Measurements from ENCODE around the gene C1QTNF1.

DNA sequence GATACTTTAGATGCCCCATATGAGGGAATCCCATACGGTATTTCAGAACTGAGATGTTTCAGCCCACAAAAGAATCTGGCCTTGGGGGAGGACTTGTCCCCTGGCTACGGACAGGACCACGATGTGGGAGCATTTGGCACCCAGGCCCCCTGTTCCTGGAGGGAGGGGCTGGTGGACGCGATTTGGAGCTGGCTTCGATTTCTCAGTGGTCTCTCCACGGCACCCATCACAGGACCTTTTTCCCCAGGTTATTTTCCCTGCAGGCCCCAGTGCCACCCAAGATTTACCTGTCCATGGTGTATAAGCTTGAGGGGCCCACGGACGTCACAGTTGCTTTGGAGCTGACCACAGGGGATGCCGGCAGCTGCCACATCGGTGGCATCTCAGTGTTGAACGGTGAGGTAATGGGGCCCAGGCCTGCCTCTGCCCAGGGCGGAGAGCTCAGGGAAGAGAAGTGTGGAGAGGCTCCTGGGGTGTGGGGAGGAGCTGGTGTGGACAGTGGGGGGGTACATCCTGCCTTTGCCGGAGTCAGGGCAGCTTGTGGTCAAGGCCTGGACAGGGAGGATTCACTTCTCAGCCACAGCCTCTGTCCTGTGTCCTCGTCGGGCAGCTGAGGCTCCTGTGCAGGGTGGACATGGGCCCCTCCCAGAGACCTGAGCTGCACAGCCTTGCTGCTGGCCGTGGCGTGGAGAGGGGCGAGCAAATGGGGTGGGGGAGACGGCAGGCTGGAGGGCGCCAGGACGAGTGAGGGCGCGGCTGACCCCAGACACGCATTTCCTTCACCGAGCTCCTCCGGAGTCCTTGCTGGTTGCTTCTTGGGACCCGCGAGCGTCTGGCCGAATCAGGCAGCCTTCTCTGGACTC, 60.6 kb downstream of the C1QTNF1 start:
- TF ChIP-seq, protein P1, sequence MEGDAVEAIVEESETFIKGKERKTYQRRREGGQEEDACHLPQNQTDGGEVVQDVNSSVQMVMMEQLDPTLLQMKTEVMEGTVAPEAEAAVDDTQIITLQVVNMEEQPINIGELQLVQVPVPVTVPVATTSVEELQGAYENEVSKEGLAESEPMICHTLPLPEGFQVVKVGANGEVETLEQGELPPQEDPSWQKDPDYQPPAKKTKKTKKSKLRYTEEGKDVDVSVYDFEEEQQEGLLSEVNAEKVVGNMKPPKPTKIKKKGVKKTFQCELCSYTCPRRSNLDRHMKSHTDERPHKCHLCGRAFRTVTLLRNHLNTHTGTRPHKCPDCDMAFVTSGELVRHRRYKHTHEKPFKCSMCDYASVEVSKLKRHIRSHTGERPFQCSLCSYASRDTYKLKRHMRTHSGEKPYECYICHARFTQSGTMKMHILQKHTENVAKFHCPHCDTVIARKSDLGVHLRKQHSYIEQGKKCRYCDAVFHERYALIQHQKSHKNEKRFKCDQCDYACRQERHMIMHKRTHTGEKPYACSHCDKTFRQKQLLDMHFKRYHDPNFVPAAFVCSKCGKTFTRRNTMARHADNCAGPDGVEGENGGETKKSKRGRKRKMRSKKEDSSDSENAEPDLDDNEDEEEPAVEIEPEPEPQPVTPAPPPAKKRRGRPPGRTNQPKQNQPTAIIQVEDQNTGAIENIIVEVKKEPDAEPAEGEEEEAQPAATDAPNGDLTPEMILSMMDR (IDR thresholded peaks at IDR 0.05; ENCODE audit: poor library complexity): no peak
- TF ChIP-seq EZH2 (IDR thresholded peaks at IDR 0.05; ENCODE audit: borderline replicate concordance): no peak

Measured in hepatocyte (in vitro differentiated cells).